IPS-NIHi7 (cell line): ENCODE measurements around the gene BRPF3.
"Not testable (repeated sequence)": the region's sequence is repeated elsewhere in the genome, so short reads cannot be mapped to it uniquely, and the experiment has no call there.

Experiments
- DNase-seq: peaks from one replicate; pipeline ENCODE4 v3.0.0; 2012; ENCODE audit warnings: mixed read lengths; ENCODE audit errors: extremely low spot score

Gene BRPF3

GRCh38 chr6:36200998-36201596 is 4.6 kb downstream of the BRPF3 start:
- DNase-seq: no peak

- no peak for DNase-seq
These were observed 5.1 kb downstream of the BRPF3 start for GRCh38 chr6:36201612-36202011.

GRCh38 chr6:36202101-36202500 is 5.6 kb downstream of the BRPF3 start:
- no peak for DNase-seq

- no peak for DNase-seq
These were observed 7.7 kb downstream of the BRPF3 start for GRCh38 chr6:36204068-36204753.

- no peak for DNase-seq
These were observed 10.6 kb downstream of the BRPF3 start for GRCh38 chr6:36207155-36207554.

GRCh38 chr6:36209606-36210005 is 13.1 kb downstream of the BRPF3 start:
- no peak for DNase-seq

GRCh38 chr6:36210182-36210581 is 13.6 kb downstream of the BRPF3 start:
- DNase-seq: no peak

- no peak for DNase-seq
These were observed 14.5 kb downstream of the BRPF3 start for GRCh38 chr6:36210886-36211595.

GRCh38 chr6:36216559-36216958 is 20.0 kb downstream of the BRPF3 start:
- DNase-seq: no peak

- DNase-seq: no peak
These were observed 20.6 kb downstream of the BRPF3 start for GRCh38 chr6:36217188-36217587.

- no peak for DNase-seq
These were observed 21.4 kb downstream of the BRPF3 start for GRCh38 chr6:36217946-36218345.

GRCh38 chr6:36218516-36218915 is 22.0 kb downstream of the BRPF3 start:
- DNase-seq: not testable (repeated sequence)

- no peak for DNase-seq
These were observed 22.5 kb downstream of the BRPF3 start for GRCh38 chr6:36219081-36219480.

- DNase-seq: no peak
These were observed 23.7 kb downstream of the BRPF3 start for GRCh38 chr6:36220226-36220625.

- DNase-seq: no peak
These were observed 25.1 kb downstream of the BRPF3 start for GRCh38 chr6:36221674-36222073.

GRCh38 chr6:36222924-36223323 is 26.4 kb downstream of the BRPF3 start:
- DNase-seq: no peak

- DNase-seq: no peak
These were observed 27.2 kb downstream of the BRPF3 start for GRCh38 chr6:36223706-36224105.

- DNase-seq: no peak
These were observed 28.4 kb downstream of the BRPF3 start for GRCh38 chr6:36224918-36225461.

- DNase-seq: no peak
These were observed 30.0 kb downstream of the BRPF3 start for GRCh38 chr6:36226438-36227047.

GRCh38 chr6:36227379-36228228 is 31.1 kb downstream of the BRPF3 start:
- no peak for DNase-seq

GRCh38 chr6:36229223-36229622 is 32.7 kb downstream of the BRPF3 start:
- DNase-seq: no peak
